ENCODE results near the gene XRCC6.
"Not testable (repeated sequence)": the region's sequence is repeated elsewhere in the genome, so short reads cannot be mapped to it uniquely, and the experiment has no call there.

XRCC6 gene

DNA sequence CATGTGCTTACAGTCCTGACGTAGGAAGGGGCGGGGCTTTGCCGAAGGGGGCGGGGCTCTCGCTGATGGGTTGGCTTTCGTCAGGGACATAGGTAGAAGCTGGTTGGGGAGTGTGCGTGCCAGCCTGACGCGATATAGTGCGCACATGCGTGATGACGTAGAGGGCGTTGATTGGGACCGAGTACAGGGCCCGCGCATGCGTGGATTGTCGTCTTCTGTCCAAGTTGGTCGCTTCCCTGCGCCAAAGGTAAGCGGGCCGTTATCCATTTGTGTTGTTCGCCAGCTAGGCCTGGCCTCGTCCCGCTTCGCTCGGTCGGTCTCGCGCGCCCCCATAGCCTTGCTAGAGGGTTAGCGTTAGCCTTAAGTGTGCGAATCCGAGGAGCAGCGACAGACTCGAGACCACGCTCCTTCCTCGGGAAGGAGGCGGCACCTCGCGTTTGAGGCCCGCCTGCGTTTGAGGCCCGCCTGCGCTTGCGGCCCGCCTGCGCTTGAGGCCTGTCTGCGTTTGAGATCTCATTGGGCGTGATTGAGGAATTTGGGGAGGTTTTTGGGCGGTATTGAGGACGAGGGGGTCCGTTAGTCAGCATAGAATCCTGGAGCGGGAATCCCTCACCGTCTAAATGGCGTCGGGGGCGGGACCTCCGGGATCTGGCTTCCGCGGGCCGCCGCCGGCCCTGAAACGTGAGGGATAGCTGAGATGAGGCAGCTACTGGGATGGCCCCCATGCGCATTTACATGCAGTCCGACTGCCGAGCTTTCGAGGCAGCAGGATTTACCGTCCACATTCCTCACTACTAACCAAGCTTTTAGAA is at the start of gene XRCC6:
TSS of gene XRCC6 (plus strand) at position 197 of the 812 bp plus-strand sequence. CDS start 710 bp downstream, outside the sequence.
- DNase-seq, result peak; percentile 98 to 100 (median 100)

DNA sequence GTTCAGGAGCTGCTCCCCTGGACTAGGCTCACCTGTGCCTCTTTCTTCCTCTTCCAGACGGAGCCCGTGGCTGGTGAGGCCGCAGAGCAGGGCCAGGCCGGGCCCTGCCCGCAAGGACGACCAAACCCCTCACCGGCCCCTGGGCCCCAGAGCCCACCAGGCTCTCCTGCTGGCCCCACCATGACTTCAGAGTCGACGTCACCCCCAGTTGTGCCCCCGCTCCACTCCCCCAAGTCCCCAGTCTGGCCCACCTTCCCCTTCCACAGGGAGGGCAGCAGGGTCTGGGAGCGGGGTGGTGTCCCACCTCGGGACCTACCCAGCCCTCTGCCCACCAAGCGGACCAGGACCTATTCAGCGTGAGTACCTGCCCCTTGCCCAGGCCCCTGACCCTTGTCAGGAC is 49.3 kb upstream of the XRCC6 start:
- no peak for DNase-seq

DNA sequence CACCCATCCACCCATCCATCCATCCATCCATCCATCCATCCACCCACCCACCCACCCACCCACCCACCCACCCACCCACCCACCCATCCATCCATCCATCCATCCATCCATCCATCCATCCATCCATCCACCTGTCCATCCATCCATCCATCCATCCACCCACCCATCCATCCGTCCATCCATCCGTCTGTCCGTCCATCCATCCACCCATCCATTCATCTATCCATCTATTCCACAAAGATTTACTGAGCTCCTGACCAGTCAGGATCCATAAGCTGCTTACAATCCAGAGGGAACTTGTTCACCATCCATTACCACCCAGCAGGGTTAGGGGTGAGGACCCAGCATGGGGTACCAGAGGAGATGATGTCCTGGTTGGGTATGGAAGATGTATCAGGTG is 48.8 kb upstream of the XRCC6 start:
- not testable (repeated sequence) for DNase-seq

- DNase-seq, result no peak
Observed at GRCh38 chr22:41573677-41574076, 47.4 kb upstream of the XRCC6 start.

- DNase-seq, result no peak
Observed at GRCh38 chr22:41574847-41575381, 46.2 kb upstream of the XRCC6 start.

- DNase-seq, result no peak
Observed at GRCh38 chr22:41575533-41575932, 45.6 kb upstream of the XRCC6 start.

DNA sequence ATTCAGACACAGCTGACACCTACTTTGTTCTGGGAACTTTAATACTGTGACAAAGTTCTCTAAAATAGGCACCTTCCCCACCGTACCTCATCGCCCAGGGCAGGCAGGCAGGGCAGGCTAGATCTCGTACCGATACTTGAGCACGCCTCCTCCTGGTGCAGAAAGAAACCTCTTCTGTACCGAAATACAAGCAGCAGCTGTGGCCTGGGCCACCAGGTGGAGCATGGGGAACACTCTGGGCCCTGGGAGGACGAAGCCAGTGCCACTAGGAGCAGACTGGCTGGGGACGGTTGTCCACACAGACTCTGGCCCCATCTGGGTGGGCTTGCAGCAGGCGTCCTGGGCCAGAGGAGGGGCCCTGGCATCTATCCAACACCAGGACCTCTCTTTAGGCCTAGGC is 44.2 kb upstream of the XRCC6 start:
- no peak for DNase-seq

DNA sequence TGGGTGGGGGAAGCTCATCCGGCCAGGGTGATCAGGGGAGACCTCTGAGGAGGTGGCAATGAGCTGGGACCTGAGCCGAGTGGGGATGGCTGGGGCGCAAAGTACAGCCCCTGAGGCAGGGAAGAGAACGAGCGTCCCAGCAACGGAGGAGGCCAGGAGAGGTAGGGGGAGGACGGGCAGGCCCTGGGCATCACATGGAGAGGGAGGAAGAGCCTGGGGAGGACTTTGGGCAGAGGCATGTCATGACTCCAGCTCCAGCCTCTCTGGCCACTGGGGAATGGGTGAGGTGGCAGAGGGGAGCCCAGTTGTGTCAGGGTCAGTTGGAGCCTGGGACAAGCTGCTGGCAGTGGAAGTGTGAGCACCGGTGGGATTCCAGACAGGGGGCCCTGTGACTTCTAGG is 43.0 kb upstream of the XRCC6 start:
- no peak for DNase-seq

GRCh38 chr22:41578818-41579217 is 42.3 kb upstream of the XRCC6 start:
- no peak for DNase-seq

DNA sequence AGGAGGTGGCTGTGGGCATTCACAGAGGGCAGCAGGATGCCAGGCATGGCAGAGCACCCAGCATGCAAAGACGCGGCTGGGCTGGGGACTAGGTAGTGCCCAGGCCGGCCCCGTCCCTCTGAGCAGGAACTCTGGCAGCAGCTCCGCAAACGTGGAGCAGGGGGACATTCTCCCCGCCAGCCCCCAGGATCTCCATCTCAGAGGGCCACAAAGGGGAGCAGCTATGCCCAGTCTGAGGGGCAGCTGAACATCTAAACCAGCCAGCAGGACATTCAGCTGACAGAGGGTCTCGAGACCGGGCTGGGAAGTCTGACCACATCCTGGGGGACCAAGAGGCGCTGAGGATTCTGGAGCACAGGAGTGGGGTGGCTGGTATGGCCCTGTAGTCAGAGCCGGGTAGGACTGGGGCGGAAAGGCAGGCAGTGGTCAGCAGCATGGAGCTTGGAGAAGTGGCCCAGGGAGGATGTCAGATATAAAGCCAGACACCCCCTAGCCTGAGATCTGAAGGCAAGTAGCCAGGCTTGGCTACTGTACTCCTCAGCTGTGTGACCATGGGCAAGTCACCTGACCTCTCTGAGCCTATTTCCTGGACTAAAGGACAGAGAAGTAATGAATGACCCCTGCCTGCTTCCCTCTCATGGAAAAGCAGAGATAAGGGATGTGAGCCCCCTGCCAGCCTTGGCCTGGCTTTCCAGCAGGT is 41.6 kb upstream of the XRCC6 start:
- no peak for DNase-seq

GRCh38 chr22:41579997-41580355 is 41.1 kb upstream of the XRCC6 start:
- no peak for DNase-seq

GRCh38 chr22:41582694-41583093 is 38.4 kb upstream of the XRCC6 start:
- no peak for DNase-seq

DNA sequence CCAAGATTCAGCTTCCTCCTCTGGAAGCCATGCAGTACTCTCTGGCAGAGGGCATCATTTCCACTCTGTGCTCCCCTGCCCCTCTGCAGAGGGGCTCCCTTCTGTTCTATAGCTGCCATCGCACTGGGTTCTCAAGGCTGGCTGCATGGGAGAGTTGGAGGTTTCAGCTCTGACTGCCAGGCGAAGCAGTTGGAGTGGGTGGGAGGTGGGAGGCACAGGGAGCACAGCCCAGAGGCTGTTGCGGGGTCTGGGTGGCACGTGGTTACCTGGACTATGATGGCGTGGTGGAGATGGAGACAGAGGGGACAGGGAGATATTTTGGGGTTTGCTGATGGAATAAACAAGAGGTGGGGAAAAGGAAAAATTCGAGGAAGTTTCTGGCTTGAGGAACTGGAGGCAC is 36.2 kb upstream of the XRCC6 start:
- DNase-seq, result no peak

GRCh38 chr22:41585898-41586297 is 35.2 kb upstream of the XRCC6 start:
- DNase-seq, result no peak

DNA sequence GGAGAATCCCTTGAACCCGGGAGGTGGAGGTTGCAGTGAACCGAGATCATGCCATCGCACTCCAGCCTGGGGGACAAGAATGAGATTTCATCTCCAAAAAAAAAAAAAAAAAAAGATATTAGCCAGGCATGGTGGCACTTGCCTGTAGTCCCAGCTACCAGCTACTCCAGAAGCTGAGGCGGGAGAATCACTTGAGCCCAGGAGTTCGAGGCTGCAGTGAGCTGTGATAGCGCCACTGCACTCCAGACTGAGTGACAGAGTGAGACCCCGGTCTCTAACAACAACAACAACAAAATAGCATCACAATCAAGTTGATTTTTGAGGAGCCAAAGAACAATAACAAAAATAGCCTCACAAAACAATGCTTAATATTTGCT is 33.8 kb upstream of the XRCC6 start:
- DNase-seq, result no peak

DNA sequence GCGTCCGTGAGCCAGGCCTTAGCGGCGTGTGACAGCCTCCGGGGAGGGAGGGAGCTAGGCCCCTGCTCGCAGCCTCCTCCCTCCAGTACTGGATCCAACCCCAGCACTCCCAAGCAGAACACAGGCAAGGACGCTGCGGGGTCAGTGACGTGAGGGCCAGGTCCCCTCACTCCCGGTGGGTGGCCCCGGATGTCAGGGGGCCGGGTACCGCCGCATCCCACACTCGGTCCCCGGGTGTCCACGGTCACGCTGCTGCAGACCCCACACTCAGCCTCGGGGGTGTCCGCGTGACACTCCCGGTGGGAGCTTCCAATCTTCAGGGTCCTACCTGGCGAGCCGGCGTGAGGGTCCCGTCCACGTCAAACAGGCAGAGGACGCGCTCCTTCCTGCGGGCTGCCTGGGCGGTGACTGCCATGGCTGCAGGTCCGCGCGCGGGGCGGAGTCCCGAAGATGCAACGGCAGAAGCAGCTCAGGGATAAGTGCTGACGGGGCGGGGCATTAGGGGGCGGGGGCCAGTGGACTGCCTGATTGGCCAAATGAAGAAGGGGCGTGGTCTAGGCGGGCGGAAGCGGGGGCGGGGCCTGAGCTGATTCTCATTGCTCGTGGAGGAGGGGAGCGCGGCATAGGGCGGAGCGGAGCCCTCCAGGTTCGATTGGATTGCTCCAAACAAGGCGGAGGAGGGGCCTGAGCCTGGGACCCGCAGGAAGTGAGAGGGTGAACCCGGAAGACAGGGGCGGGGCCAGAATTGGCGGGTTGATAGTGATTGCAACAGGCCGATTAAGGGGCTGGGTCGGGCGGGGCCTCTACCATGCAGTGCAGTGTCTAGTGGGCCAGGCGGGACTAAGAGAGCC is 31.5 kb upstream of the XRCC6 start, which contains the start of gene PMM1:
TSS of gene PMM1 (minus strand) at position 450 of the 851 bp plus-strand sequence. CDS start at position 415, 35 bp downstream.
- DNase-seq, result peak; percentile 100

DNA sequence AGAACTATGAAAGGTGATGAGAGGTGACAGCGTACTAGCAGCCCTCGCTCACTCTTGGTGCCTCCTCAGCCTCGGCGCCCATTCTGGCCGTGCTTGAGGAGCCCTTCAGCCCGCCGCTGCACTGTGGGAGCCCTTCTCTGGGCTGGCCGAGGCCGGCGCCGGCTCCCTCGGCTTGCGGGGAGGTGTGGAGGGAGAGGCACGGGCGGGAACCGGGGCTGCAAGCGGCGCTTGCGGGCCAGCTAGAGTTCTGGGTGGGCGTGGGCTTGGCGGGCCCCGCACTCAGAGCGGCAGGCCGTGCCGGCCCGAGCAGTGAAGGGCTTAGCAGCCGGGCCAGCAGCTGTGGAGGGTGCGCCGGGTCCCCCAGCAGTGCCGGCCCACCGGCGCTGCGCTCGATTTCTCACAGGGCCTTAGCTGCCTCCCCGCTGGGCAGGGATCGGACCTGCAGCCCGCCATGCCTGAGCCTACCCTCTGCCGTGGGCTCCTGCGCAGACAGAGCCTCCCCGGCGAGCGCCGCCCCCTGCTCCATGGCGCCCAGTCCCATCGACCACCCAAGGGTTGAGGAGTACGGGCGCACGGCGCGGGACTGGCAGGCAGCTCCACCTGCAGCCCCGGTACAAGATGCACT is 27.6 kb upstream of the XRCC6 start:
- not testable (repeated sequence) for DNase-seq

- DNase-seq, result no peak
Observed at GRCh38 chr22:41595703-41596102, 25.4 kb upstream of the XRCC6 start.

DNA sequence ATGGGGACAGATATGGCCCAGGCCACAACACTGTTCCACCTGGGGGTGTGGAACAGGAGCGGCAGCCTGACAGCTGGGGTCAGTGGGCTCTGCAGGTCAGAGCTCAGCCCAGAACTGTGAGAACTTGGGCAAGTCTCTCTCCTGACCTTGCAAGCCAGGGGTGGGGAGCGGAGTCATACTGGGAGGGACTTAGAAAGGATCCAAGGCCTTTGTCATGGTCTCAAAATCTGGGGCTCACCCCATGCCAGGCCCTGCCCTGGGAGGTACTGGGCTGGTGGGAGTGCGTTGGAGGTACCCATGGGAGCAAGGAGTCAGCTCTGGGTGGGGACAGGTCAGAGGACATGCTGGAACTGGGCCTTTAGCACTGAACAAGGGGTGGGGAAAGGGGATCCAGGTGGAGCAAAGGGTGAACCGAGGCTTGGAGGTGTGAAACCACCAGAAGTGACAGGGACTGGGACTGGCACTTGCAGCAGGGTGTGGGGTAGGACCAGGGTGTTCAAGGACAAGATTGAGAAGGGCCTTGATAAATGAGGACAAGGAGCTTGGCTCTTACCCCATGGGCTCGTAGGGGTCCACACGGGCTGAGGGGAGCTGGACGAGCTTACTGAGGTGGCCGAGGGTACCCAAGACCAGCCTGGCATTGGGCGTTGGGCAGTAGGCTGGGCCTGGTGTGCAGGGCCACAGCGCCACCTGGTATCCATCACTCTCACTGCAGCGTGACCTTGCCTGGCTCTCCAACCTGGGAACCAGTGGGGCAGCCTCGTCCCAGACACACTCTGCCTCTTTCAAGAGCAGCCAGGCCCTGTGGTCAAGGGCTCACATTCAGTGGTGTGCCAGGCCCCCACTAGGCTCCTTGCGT is 24.1 kb upstream of the XRCC6 start:
- no peak for DNase-seq

DNA sequence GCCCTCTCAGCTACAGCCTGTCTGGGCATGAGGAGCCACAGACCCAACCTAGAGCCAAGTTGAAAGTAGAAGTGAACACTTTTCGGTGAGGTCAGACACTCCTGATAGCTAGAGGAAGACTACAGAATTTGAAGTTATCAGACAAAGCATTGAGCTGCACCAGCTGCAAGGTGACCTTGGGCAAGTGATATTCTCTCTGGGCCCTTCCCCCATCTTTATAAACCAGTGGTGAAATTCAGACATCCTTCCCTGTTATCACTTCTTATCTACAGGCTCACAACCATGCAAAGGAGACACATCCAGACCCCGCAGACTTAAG is 23.5 kb upstream of the XRCC6 start:
- DNase-seq, result no peak

GRCh38 chr22:41598081-41598480 is 23.0 kb upstream of the XRCC6 start:
- no peak for DNase-seq
